OCI-LY3 (cell line): ENCODE data around the gene ETV1.

Experiments used
- H2AFZ ChIP-seq: fragments of 200-600, 300-600 bp; shearing (Covaris generic); 2 replicates; pipeline ENCODE4 v1.6.0; 2014; ENCODE audit warnings: antibody characterized with exemption, low read depth, low read length
- H3K27ac ChIP-seq: fragments of 200-600, 300-600 bp; sonication (generic); 2 replicates; pipeline ENCODE4 v1.5.1; 2014; ENCODE audit warnings: mild to moderate bottlenecking, low read length, moderate library complexity, mixed read lengths
- H3K27me3 ChIP-seq: fragments of 200-600, 300-600 bp; sonication (generic); 2 replicates; pipeline ENCODE4 v1.6.1; 2014; ENCODE audit warnings: low read depth, low read length, mixed read lengths
- H3K36me3 ChIP-seq: fragments of 200-600, 300-600 bp; sonication (generic); replicated peaks from 2 replicates; pipeline ENCODE3; 2014; ENCODE audit warnings: low read depth, low read length, mixed read lengths
- H3K4me1 ChIP-seq: fragments of 300-600, 200-600 bp; sonication (generic); 2 replicates; pipeline ENCODE4 v1.6.1; 2014; ENCODE audit warnings: low read length, mixed read lengths
- H3K4me2 ChIP-seq: fragments of 200-600, 300-600 bp; sonication (generic); 2 replicates; pipeline ENCODE4 v1.6.1; 2014; ENCODE audit warnings: low read length, mixed read lengths
- H3K4me3 ChIP-seq: fragments of 300-600, 200-600 bp; sonication (generic); 2 replicates; pipeline ENCODE4 v1.5.1; 2014; ENCODE audit warnings: antibody characterized with exemption, mild to moderate bottlenecking, low read length, moderate library complexity
- H3K79me2 ChIP-seq: fragments of 300-600, 200-600 bp; shearing (Covaris generic); 2 replicates; pipeline ENCODE4 v1.6.1; 2014; ENCODE audit warnings: mild to moderate bottlenecking, low read length, mixed read lengths
- H3K9ac ChIP-seq: fragments of 300-600, 200-600 bp; shearing (Covaris generic); 2 replicates; pipeline ENCODE4 v1.6.0; 2014; ENCODE audit warnings: mild to moderate bottlenecking, low read length, moderate library complexity
- H3K9me3 ChIP-seq: fragments of 200-600, 300-600 bp; shearing (Covaris generic); 2 replicates; pipeline ENCODE4 v1.6.1; 2014; ENCODE audit warnings: low read length, mixed read lengths; ENCODE audit not compliant: insufficient read depth
- H4K20me1 ChIP-seq: fragments of 200-600, 300-600 bp; sonication (generic); 2 replicates; pipeline ENCODE4 v1.6.1; 2016; ENCODE audit warnings: low read length, mixed read lengths; ENCODE audit not compliant: insufficient read depth
- EZH2phosphoT487 ChIP-seq: fragments of 200-600 bp; shearing (Covaris generic); IDR thresholded peaks from 2 replicates; pipeline ENCODE4 v1.6.1; 2018; ENCODE audit warnings: antibody characterized with exemption, mixed run types, low read depth
- TF ChIP-seq, protein P1 (sequence below): fragments of 200-600, 300-600 bp; sonication (generic); IDR thresholded peaks from 2 replicates; pipeline ENCODE4 v1.5.1; 2014; ENCODE audit warnings: antibody characterized with exemption, low read length, low read depth

ETV1 gene

DNA sequence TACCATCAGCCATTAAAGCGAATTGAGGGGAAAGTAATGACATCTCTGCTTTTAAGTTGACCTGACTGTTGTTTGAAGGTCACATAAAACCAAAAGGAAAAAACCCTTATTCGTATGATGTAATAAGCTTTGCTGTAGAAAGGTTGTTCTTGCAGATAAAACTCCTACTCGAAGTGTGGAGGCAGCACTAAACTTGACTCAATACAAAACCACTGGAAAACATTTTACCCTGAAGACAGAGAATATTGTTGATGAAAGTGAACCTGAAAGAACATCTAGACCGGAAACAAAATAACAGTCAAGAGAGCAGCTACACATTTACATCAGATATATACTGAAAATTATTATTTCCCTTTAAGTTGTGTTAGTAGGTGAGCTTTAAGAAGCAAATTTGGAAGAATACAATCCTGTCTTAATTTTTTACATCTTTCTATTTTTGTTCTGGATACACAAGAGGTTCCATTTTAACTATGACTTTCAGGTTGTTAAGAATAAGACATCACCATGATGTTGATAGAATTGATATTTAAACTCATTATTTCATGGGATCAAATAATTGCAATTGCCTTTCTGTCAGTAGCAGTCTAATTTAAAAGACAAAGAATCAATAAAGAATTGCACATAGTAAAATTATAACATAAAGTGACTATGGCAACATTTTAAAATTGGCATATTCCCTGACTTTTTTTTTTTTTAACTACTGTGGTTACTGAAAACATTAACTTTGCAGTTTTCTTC lies 6.4 kb downstream of the ETV1 start:
- Histone ChIP-seq H2AFZ (no peak overlapping the region), H3K9ac (no peak overlapping the region), H3K9me3 (no peaks in the 10 kb centered on the region), H3K27ac (no peak overlapping the region), H3K36me3 (no peaks in the 10 kb centered on the region), H3K4me1 (no peaks in the 10 kb centered on the region), H3K4me3 (no peak overlapping the region), H3K79me2 (no peaks in the 10 kb centered on the region), H4K20me1 (no peaks in the 10 kb centered on the region), H3K4me2 (no peak overlapping the region), H3K27me3 (no peaks in the 10 kb centered on the region)
- TF ChIP-seq, protein P1, sequence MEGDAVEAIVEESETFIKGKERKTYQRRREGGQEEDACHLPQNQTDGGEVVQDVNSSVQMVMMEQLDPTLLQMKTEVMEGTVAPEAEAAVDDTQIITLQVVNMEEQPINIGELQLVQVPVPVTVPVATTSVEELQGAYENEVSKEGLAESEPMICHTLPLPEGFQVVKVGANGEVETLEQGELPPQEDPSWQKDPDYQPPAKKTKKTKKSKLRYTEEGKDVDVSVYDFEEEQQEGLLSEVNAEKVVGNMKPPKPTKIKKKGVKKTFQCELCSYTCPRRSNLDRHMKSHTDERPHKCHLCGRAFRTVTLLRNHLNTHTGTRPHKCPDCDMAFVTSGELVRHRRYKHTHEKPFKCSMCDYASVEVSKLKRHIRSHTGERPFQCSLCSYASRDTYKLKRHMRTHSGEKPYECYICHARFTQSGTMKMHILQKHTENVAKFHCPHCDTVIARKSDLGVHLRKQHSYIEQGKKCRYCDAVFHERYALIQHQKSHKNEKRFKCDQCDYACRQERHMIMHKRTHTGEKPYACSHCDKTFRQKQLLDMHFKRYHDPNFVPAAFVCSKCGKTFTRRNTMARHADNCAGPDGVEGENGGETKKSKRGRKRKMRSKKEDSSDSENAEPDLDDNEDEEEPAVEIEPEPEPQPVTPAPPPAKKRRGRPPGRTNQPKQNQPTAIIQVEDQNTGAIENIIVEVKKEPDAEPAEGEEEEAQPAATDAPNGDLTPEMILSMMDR, result no peak
- no peak for TF ChIP-seq EZH2phosphoT487

GRCh38 chr7:13981070-13981469 lies 8.4 kb downstream of the ETV1 start:
- H3K36me3 ChIP-seq, result no peaks in the 10 kb centered on the region
- no peak overlapping the region for H3K27ac ChIP-seq
- TF ChIP-seq, protein P1, result no peak
- TF ChIP-seq EZH2phosphoT487, result no peak
- H3K27me3 ChIP-seq, result no peaks in the 10 kb centered on the region
- peaks cover 5% of the 10 kb centered on the region; the same call in 1 of the 2 replicates for H3K4me1 ChIP-seq
- no peaks in the 10 kb centered on the region for H4K20me1 ChIP-seq
- no peaks in the 10 kb centered on the region for H3K9me3 ChIP-seq
- no peak overlapping the region for H2AFZ ChIP-seq
- no peak overlapping the region for H3K4me2 ChIP-seq
- no peak overlapping the region for H3K9ac ChIP-seq
- H3K79me2 ChIP-seq, result no peaks in the 10 kb centered on the region
- H3K4me3 ChIP-seq, result no peak overlapping the region

GRCh38 chr7:13980474-13980873 lies 9.0 kb downstream of the ETV1 start:
- TF ChIP-seq EZH2phosphoT487, result no peak
- H3K4me3 ChIP-seq, result no peak overlapping the region
- no peak overlapping the region for H3K4me2 ChIP-seq
- H3K4me1 ChIP-seq, result peaks cover 5% of the 10 kb centered on the region; the same call in 1 of the 2 replicates
- H3K79me2 ChIP-seq, result no peaks in the 10 kb centered on the region
- H2AFZ ChIP-seq, result no peak overlapping the region
- H3K9ac ChIP-seq, result no peak overlapping the region
- H3K36me3 ChIP-seq, result no peaks in the 10 kb centered on the region
- no peak overlapping the region for H3K27ac ChIP-seq
- H3K27me3 ChIP-seq, result no peaks in the 10 kb centered on the region
- H4K20me1 ChIP-seq, result no peaks in the 10 kb centered on the region
- H3K9me3 ChIP-seq, result no peaks in the 10 kb centered on the region

DNA sequence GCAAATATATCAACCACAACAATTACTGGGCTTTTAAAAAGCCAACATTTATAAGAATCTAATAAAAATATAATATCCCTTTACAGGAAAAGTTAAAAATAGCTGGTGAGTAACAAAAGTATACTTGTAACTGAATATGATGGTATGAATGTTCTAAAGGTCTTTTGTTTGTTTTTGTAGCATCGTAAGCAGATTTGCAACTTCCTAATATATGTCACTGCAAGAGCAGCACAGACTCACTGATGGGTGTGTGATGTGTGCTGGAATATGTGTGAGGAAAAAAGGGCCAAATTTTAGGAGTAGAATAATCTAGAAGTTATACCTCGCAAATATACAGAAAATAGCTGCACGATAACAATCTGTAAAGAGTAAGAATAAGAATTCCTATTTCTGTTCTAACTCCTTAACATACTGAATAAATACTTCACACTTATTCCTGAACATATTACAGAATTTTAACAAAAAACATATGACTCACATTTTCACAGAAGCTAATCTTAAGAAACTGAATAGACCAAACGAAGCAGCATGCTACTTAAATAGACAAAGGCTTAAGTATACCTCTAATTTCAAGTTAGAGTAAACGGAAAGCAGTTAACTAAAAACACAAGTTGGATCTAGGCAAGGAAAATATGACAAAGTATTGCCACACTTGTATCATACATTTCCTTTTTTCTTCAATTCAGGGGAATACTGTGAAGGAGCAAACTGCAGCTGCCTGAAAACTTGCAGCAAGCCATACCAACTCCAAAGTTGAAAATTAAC lies 9.6 kb downstream of the ETV1 start:
- no peak overlapping the region for H3K27ac ChIP-seq
- H3K79me2 ChIP-seq, result no peaks in the 10 kb centered on the region
- no peak overlapping the region for H2AFZ ChIP-seq

More for the DNA sequence above, 9.6 kb downstream of the ETV1 start:
- Histone ChIP-seq H3K27me3 (no peaks in the 10 kb centered on the region), H3K4me1 (peaks cover 5% of the 10 kb centered on the region; the same call in 1 of the 2 replicates), H3K36me3 (no peaks in the 10 kb centered on the region), H3K9me3 (no peaks in the 10 kb centered on the region), H3K4me3 (no peak overlapping the region), H3K4me2 (no peak overlapping the region), H4K20me1 (no peaks in the 10 kb centered on the region), H3K9ac (no peak overlapping the region)
- no peak for TF ChIP-seq EZH2phosphoT487
- TF ChIP-seq, protein P1, result no peak
